GM12891 (cell line): Measurements from ENCODE around the gene GCNA.

Experiments used
- DNase-seq: peaks from one replicate; pipeline ENCODE4 v3.0.0; 2011; ENCODE audit warnings: low spot score; ENCODE audit not compliant: insufficient read length
- FAIRE-seq: peaks from 2 replicates; lab custom pipeline; 2011; peaks lifted over from hg19 to GRCh38; lab: Jason Lieb, UNC
- PAX5 ChIP-seq: IDR thresholded peaks from 2 replicates; pipeline ENCODE4 v1.6.1; 2011; ENCODE audit warnings: low read length, moderate library complexity, mild to moderate bottlenecking; ENCODE audit not compliant: insufficient read depth, severe bottlenecking
- POLR2A ChIP-seq: IDR thresholded peaks from 2 replicates; pipeline ENCODE4 v1.6.1; 2011; ENCODE audit warnings: low read depth, low read length, control low read depth
- POLR2AphosphoS5 ChIP-seq: IDR thresholded peaks from 2 replicates; pipeline ENCODE4 v1.6.1; 2011; ENCODE audit warnings: low read depth, low read length, control low read depth
- POU2F2 ChIP-seq: IDR thresholded peaks from 2 replicates; pipeline ENCODE4 v1.6.1; 2011; ENCODE audit warnings: low read depth, mild to moderate bottlenecking, control low read depth, low read length, moderate library complexity
- SPI1 ChIP-seq: IDR thresholded peaks from 2 replicates; pipeline ENCODE4 v1.6.1; 2011; ENCODE audit warnings: low read depth, low read length, control low read depth
- TAF1 ChIP-seq: IDR thresholded peaks from 2 replicates; pipeline ENCODE4 v1.6.1; 2011; ENCODE audit warnings: low read depth, low read length, control low read depth

GCNA gene

DNA sequence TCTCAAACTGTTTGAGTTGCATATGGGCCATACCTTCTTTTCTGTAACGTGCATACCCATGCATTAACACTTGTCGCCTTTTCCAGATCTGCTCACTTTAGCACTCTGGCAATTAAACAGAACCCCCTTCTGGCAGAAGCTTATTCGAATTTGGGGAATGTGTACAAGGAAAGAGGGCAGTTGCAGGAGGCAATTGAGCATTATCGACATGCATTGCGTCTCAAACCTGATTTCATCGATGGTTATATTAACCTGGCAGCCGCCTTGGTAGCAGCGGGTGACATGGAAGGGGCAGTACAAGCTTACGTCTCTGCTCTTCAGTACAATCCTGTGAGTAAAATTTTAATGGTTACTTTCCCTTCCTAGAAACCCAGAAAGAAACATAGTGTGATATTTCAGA is 40.5 kb upstream of the GCNA start:
- TF ChIP-seq SPI1 = no peak
- TF ChIP-seq POLR2AphosphoS5 = no peak
- TF ChIP-seq PAX5 = no peak
- no peak for TF ChIP-seq TAF1
- no peak for TF ChIP-seq POLR2A
- FAIRE-seq (peak; percentile 28), DNase-seq (no peak)

GRCh38 chrX:71540801-71541200 is 37.4 kb upstream of the GCNA start:
- FAIRE-seq (no peak), DNase-seq (no peak)
- TF ChIP-seq PAX5 = no peak
- no peak for TF ChIP-seq POLR2A
- TF ChIP-seq POLR2AphosphoS5 = no peak
- no peak for TF ChIP-seq SPI1
- TF ChIP-seq POU2F2 = no peak
- no peak for TF ChIP-seq TAF1

GRCh38 chrX:71541210-71542022 is 36.8 kb upstream of the GCNA start:
- DNase-seq (no peak), FAIRE-seq (peak; percentile 94)
- TF ChIP-seq SPI1 (peak; percentile 90), POLR2A (no peak)

DNA sequence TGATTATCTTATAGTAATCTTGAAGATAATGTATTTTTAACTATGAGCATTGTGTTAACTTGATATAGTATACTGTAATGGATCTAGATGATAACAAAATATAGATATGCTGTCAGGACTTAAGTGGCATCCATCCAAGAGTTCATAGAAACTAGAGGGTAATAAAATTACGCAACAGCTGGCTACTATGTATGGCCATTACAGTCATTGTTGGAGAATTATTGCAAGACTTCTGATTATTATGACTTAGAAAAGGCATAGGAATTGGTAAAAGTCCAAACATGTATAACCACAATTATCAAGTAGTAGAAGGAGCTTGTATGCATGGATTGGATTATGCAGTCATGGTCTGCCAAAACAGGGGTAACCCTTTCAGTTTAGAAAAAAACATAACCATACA is 35.8 kb upstream of the GCNA start:
- no peak for FAIRE-seq
- no peak for TF ChIP-seq SPI1
- TF ChIP-seq TAF1 = no peak

DNA sequence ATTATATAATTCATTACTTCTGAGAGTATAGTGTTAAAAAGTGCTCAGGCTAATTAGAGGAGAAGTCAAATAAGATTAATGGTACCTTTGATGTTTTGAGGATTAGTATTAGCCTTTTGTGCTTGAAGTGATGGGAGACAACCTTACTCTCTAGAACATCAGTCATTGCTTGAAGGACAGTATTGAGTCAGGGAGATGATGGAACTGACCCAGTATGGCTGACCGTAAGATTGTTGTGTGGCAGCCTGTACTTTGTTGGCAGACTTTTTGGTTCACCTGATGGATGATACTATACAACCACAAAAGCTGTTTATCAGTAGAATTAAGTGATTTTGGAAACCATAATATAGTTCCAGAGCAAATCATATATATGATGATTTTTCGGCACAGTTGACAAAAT is 35.4 kb upstream of the GCNA start:
- DNase-seq (no peak), FAIRE-seq (peak; percentile 51)
- TF ChIP-seq POU2F2 = no peak
- TF ChIP-seq PAX5 = no peak
- no peak for TF ChIP-seq POLR2AphosphoS5
- no peak for TF ChIP-seq TAF1
- TF ChIP-seq SPI1 = no peak
- no peak for TF ChIP-seq POLR2A

More for the DNA sequence above, 35.8 kb upstream of the GCNA start:
- DNase-seq = no peak

- TF ChIP-seq POLR2AphosphoS5 (no peak), TAF1 (no peak), PAX5 (no peak), SPI1 (no peak), POLR2A (no peak), POU2F2 (no peak)
- no peak for FAIRE-seq
- DNase-seq = no peak
Observed at GRCh38 chrX:71543316-71543715, 34.9 kb upstream of the GCNA start.

GRCh38 chrX:71545364-71545763 is 32.9 kb upstream of the GCNA start:
- FAIRE-seq = no peak
- TF ChIP-seq POU2F2 = no peak
- TF ChIP-seq POLR2AphosphoS5 = no peak
- no peak for TF ChIP-seq PAX5
- TF ChIP-seq POLR2A = no peak
- no peak for TF ChIP-seq SPI1
- no peak for TF ChIP-seq TAF1
- DNase-seq = no peak

GRCh38 chrX:71546879-71547278 is 31.4 kb upstream of the GCNA start:
- no peak for DNase-seq
- no peak for FAIRE-seq
- no peak for TF ChIP-seq TAF1
- no peak for TF ChIP-seq POLR2A
- TF ChIP-seq POLR2AphosphoS5 = no peak
- TF ChIP-seq PAX5 = no peak
- no peak for TF ChIP-seq SPI1
- no peak for TF ChIP-seq POU2F2

GRCh38 chrX:71547339-71547738 is 30.9 kb upstream of the GCNA start:
- FAIRE-seq (no peak), DNase-seq (no peak)
- no peak for TF ChIP-seq POLR2AphosphoS5
- no peak for TF ChIP-seq TAF1
- no peak for TF ChIP-seq POLR2A

- no peak for DNase-seq
- no peak for TF ChIP-seq PAX5
- no peak for FAIRE-seq
Observed at GRCh38 chrX:71549986-71550385, 28.3 kb upstream of the GCNA start.

GRCh38 chrX:71550578-71550977 is 27.7 kb upstream of the GCNA start:
- TF ChIP-seq PAX5 (no peak), SPI1 (no peak), POLR2AphosphoS5 (no peak), TAF1 (no peak), POLR2A (no peak), POU2F2 (no peak)
- no peak for FAIRE-seq
- no peak for DNase-seq
